ENCODE results near the gene TDRD3.

TDRD3 gene

GRCh38 chr13:60623151-60623550 is 226.1 kb downstream of the TDRD3 start:
- no peak overlapping the region for H3K9ac ChIP-seq (ENCODE audit: low read length)
- no peaks in the 10 kb centered on the region for H3K9me3 ChIP-seq (ENCODE audit: low read length)
- no peaks in the 10 kb centered on the region for H3K36me3 ChIP-seq (ENCODE audit: insufficient read depth, low read length)
- no peak overlapping the region for H3K4me3 ChIP-seq (ENCODE audit: low read depth in 1 of 2, low read length in 2 of 2)
- no peak overlapping the region for H3K27ac ChIP-seq (ENCODE audit: low read depth, low read length)
- no peaks in the 10 kb centered on the region for H3K4me1 ChIP-seq (ENCODE audit: insufficient read depth, low read length)
- H3K27me3 ChIP-seq (ENCODE audit: control insufficient read depth in 1 of 2, insufficient read depth in 2 of 2, low read length in 2 of 2): no peaks in the 10 kb centered on the region

Data from muscle layer of colon (tissue), 2 donors.